Activated CD4-positive, alpha-beta T cell treated with anti-CD3 and anti-CD28 coated beads, Interleukin-2, amount 50 U/mL, for 24 hours (primary cell): ENCODE measurements around the gene PRRC2B.

Source experiments
- DNase-seq, 2 donors: peaks; one replicate each; pipeline ENCODE4 v3.0.0-alpha.2; 2020; ENCODE audit warnings: low read depth in 1 of 2, low spot score in 1 of 2

Gene PRRC2B

DNA sequence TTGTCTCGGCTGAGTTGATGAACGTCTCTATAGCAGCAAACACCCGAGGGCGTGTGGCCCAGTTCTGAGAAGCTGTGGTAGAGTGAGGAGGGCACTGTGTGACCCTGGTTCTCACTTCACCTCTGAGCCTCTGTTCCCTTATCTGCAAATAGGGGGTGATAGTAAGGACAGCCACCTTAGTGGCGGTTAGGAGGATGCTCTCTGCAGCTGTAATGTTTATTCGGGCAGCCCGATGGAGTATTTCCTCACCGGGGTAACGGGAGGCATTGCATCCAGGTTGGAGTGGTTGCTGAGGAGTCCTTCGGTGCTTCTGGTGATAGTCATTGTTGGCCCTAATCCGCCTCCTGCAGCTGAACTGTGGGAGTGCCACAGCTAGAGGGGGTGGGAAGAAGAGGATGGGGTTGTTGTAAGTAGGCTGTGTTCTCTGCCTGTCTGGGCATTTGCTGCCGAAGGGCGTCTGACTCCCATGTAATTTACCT lies 13.9 kb downstream of the PRRC2B start:
- DNase-seq: no peak

DNA sequence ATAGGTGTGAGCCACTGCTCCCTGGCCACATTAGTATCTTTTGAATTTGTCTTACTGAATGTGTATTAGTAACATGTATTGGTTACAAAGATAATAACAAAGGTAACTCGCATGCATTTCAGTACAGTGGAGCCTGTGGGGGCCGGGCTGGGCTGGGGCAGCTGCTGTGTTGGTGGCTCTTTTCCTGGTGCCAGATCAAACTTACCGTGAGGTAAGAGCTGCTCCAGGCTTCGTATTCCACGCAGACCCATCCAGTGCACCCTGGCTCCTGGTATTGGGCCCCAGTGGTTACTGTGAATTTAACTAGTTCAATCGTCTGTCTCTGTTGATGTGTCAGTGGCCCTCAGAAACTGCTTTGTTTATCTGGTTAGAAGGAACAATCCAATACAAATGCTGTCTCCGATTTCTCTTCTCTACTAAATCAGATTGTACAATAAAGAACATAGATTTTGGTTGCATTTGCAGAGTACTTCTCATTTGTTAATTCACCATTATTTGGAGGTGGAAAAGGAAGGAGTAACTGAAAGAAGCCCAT lies 15.6 kb downstream of the PRRC2B start:
- no peak for DNase-seq

DNA sequence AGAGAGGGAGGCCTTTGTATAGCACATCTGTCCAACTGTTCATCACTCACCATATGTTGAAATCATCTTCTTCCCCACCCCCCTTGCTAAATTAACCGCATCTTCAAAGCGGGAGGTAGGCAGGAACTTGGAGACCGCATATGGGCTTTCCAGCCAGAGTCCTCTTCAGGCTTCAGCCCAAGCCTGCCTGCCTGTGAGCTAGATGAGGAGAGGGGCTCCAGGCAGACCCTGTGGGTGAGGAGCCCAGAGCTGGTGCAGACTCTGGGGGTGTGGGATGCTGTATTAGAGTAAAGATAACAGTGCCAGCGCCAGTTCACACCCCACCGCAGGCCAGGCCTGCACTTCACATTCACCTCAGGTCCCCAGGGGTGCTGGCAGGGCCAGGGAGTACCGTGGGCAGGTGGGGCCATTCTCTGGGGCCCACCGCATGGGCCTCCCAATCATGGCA lies 16.2 kb downstream of the PRRC2B start:
- no peak for DNase-seq

DNA sequence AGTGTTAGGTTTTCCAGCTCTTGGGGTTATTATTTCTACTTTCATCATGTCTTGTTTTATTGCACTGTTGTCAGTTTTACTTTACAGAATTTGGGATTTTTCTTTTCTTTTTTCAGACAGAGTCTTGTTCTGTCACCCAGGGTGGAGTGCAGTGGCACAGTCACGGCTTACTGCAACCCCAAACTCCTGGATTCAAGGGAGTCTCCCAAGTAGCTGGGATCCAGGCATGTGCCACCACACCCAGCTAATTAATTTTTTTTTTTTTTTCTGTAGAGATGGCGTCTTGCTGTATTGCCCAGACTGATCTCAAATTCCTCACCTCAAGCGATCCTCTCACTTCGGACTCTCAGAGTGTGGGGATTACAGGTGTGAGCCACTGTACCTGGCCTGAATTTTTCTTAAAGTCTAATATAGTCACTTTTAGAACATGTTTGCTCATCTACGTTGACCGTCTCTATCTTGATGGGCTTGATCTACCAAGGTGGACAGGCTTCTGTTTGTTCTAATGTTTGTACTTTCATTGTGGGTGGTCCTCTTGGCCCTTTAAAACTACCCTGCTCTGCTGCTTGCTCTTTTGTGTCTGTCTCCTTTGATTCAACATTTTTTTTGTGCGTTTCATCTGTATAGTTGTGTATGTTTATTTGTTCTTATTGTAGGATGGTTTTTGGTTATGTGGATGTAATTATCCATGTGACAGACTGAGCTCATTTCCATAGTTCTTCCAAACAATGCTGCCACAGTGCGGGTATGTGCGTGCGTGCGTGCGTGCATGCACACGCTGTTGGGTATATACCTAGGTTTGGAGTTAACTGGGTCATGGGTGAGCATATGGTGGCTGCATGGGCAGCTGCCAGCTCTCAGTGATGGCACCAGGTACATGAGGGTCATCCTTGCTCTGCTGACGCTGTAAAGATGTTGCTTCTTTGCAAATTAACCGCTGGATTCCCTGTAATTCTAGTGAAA lies 18.1 kb downstream of the PRRC2B start:
- no peak for DNase-seq

DNA sequence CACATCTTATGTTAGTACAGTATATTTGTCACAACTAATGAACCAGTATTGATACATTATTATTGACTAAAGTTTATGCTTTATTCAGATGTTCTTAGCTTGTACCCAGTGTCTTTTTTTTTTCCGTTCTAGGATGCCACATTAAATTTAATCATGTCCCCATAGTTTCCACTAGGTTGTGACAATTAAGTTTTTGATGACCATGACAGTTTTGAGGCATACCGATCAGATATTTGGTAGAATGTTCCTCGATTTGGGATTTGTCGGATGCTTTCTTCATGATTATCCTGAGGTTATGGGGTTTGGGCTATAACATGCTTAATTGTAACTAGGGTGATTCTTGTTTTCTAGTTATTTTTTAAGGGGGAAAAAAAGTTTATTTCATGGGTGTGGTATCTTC lies 22.6 kb downstream of the PRRC2B start:
- no peak for DNase-seq

DNA sequence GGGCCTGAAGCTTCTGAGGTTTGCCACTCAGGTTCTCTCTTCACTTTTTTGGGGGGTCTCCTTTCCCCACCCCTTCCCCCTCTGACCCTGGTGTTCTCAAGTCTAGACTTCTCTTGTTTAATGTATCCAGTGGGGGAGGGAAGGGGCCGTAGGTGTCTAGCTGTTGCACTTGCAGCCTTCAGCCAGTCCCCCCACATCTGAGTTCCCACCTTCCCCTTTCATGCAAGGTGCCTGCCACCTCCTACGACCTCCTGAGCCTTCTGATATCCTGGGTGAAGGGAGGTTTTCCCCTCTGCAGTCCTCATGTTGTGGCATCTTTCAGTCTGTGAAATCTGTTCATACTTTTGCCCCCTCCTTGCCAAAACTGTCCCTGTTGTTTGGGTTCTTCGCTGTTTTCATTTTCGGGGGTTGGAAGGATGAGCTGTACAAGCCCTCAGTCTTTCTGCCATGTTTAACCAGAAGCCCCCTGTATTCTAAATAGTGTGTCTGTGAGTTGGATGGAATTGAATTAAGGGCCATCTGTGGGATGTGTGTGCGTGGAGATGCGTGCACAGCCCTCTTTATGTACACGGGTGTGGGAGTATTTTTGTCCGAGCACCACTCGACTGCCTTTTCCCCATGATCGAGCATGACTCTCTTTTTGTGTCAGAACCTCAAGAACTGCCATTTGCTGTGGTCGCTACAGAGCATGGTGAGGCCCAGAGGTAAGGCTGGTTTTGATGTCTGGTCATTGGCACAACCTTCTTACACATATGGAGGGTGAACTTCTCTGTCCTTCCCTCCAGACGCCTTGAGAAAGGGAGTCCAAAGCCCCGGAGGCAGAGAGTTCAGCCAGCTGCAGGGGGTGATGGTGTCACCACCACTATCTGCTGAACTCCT lies 23.6 kb downstream of the PRRC2B start:
- DNase-seq: no peak

DNA sequence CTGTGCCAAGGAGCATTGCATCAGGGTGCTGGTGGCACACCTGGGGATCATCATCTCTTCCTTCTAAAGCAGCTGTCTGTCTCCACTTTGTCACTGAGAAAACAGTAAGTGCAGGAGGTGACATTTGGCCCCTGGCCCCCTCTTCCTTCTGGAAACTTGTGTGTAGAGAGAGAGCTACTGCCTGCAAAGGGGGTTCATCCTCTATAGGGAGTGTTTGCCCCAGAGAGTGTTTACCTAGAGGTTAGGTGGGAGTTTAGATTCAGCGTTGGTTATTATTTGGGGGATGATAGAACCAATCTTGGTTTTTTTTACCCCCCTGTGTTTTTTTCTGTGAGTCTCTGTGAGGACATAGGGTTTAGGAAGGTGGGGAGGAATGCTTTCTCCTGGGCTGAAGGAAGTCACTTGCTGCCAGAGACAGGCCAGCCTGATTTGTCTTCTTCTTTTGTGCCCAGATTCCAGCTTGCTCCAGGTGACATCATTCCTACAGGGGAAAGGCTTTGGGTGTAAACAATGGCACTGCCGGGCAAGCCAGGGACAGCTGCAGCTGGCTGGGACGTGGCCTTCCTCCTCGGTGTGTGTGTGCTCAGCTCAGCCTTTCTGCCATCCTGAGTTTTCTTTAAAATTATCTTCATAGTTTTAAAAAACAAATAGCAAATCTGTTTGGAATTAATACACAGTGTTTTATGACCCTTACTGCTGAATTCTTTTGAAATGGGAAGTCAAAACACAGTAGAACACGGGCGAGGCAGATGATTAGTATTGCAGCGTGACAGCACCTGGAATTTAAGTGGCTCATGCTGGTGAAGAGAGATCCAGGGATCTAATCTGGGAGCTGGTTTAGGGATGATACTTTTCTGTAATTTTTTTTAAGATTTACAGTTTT lies 24.5 kb downstream of the PRRC2B start:
- no peak for DNase-seq

DNA sequence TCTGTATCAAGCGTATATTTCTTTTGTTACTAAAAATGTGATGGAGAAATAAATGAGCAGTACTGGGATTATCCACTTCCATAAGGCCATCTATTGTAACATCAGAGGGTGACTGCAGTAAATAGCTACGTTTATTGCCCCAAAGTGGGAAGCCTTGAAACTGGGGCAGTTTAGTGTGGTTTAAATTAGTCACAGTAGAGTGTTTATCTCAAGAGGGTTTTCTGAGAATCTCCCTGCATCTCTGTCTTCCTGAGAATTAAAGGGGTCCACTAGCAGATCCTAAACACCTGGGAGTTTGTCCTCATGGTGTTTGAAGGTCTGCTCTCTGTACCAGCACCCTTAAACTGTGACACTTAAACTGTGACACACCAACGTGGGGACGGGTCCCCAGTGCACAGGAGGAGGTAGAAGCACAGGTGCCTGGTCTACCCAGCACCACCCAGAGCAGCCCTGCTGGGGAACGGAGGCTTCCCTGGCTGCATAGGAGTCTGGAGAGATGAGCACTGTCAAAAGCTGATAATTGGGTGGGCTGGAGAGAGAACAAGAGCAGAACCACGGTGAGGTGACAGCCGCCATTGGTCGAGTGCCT lies 25.2 kb downstream of the PRRC2B start:
- no peak for DNase-seq

DNA sequence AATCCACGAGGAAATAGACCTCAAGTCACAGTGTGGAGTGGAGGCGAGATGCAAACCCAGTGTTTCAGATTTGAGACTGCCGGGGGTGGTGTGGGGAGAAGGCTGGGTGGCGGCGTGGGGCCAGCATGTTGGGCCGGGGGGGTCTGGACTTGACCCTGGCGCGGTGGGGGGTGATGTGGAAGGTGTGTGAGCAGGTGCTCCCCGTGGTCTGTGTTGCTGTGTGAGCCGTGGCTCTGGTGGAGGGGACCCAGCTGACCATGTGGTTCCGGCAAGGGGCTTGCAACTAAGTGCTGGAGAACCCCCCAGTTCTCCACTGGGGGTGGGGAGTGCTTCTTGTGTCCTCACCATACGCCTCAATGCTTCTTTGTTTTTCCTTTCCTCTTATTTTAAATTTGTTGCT lies 25.8 kb downstream of the PRRC2B start:
- DNase-seq: no peak

DNA sequence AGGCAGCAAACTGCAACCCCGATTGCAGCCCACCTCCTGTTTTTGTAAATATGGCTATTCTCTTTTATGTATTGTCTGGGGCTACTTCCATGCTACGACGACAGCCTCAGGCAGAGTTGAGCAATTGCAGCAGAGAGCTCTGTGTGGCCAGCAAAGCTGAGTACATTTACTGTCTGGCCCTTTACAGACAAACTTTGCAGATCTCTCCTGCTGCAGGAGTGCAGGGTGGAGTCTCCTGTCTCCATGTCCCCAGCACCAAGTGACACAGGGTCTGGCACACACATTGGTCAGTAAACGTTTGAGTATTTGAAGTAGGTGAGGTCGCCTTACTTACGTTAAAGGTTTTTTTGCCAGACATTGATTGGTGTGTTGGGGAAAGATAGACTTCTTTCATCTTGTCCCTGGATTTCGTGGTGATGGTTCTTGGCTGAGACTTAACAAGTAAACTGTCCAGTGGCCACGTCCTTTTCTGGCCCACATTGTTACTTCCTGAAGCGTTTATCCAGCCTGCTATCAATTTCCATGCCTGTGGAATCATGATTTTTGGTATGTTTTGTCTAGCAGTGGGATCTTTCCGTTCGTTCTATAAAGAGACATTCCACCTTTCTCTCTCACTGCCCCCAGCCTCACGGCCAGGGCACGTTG lies 27.2 kb downstream of the PRRC2B start:
- no peak for DNase-seq

DNA sequence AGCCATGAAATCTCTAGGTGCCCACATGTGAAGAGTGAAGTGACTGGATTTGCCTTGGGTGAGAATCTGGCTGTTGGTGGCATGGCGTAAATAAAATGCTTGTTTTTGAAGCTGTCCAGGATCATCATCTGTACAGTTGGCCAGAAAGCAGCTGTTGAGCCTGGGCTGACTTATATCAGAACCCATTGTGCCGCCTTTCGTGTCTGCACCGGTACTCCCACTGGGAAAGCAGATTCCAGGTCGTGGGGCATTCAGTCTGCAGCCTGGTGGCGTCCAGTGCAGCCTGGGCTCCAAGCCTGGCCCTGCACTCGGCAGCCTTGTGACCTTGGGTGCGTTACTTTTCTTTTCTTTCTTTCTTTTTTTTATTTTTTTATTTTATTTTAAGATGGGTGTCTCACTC lies 27.8 kb downstream of the PRRC2B start:
- DNase-seq: no peak

DNA sequence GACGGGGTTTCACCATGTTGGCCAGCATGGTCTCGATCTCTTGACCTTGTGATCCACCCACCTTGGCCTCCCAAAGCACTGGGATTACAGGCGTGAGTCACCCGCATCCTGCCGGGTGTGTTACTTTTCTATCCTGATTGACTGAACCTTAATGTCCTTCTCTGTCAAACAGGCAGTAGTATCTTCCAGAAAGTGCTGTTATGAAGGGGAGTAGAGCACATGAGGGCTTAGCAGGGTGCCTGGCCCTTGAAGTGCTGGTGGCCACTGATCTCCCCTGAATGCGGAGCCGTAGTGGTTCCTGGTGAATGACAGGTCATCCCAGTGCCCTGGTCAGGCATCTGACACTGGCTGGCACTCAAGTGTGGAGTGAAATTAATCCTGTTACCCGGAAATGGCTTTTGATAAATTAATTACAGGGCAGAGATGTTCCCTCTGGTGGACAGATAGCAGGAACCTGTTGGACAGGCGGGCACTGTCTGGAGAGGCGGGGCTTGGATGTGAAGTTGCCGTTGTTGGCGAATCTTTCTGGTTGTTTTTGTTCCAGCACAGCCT lies 28.4 kb downstream of the PRRC2B start:
- no peak for DNase-seq

DNA sequence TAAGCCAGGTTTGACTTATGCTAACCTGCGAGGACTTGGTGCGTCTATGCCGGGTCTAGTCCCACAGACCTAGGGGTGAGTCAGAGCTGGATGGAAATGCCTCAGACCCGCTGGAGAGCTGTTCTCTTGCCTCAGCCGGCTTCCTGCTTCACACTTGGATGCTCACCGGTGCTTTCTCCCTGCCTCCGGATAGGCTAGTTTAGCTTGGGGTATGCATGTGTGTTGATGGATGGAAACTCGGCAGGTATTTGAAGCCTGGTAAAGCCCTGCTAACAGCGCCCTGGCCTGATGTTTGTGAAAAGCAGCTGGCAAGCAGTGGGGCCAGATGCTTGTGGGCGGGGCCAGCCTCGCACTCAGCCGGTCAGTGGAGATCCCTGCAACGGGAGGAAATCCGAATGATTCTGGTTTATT lies 29.3 kb downstream of the PRRC2B start:
- DNase-seq: no peak

DNA sequence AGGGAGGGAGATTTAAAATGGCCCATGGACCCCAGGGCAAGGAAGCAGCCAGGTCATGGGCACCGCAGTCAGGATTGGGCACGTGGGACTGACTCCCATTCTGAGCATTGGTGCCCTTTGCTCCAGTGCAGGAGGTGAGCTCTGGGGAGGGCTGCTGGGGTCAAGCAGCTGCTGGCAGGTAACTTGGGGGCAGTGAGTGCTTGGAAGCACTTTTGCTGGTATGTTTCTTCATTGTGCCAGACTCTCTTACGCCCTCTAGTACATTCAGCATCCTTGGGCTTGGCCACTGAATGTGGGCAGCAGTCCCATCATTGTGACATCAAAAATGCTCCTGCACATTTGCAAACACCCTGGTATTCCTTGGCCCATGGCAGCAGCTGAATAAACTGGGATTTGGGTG lies 32.7 kb downstream of the PRRC2B start:
- no peak for DNase-seq

DNA sequence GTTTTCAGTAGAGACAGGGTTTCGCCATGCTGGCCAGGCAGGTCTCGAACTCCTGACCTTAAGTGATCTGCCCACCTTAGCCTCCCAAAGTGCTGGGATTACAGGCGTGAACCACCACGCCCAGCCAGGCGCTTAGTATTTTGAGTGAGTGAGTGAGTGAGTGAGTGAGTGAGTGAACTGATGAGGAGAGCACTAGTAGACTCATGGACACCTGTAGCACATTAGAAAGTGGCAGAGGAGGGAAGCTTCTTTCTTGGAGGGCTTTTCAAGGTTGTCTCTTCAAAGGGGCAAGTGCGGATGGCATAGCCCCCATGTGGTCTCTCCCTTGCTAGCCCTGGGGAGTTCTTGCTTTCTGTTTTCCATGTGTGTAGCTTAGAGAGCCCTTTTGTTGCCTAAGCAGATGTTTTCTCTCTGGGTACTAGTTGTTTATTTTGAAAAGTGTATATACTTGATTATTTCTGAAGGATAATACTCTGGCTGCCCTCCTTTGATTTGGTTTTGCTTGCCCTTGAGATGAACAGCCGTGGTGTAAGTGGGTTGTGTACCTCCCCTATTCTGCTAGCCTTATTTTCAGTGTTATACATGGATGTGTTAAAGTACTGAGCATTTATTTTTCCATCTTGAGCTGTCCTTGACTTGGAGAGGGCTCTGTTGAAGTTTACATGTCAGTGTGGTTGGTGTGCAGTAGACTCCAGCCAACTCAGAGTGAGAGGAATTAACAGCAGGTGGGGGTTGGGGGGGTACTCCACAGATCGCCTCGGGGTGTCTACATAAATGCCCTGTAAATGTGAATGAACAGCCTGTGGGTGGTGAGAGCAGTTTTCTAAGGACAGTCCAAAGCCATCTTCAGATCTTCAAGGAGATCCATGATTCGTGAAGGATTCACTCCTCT lies 35.5 kb downstream of the PRRC2B start:
- DNase-seq: no peak

DNA sequence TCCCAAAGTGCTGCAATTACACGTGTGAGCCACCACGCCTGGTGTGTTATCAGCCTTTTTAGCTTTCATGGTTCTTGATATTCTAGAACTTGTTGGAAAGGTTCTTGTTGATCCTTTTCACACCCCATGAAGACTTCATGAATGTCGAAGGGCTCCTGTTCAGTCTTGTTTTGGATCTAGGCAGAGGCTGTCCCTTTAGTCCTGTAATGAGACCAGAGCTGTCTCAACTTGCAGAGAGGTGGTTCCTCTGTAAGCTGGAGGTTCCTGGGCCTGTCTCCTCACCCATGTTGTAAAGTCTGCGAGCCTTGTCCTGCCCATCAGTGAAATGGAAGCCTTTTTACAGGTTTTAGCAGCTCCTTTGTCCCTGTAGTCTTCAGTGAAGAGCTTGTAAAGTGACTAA lies 38.2 kb downstream of the PRRC2B start:
- DNase-seq: no peak

DNA sequence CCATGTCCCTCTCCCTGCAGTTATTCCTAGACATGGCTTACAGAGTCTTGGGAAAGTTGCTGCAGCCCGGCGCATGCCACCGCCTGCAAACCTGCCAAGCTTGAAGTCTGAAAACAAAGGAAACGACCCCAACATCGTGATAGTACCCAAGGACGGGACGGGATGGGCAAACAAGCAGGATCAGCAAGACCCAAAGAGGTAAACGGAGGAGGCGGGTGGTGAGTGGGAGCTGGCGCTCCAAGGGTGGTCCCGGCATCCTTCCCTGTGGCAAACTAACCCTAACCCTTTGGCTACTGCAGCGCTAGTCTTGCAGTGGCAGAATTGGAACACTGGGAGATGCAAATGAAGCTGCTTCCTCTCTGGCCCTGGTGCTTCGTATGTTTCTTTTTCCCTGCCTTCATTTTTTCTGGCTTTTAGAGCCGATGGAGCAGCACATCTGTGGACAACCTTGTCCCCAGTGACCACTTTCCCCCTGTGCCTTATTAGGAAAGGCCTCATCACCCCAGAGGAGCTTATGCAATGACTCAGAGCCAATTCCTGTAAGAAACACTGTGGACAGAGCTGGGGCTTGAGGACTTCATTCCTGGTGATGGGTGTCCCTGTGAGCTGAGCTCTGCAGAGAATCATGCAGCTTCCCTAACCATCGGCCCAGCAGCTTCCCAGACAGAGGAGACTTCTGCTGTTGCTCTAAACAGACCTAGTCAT lies 38.9 kb downstream of the PRRC2B start:
- DNase-seq: no peak
